GM21619 (cell line): Measurements from ENCODE around the gene MAN1C1.

ENCODE experiments used
- ATAC-seq: cut with Tn5 transposase; IDR thresholded peaks from one replicate; pipeline ENCODE4 v1.9.1; 2021; ENCODE audit not compliant: unreplicated experiment

The MAN1C1 gene

DNA sequence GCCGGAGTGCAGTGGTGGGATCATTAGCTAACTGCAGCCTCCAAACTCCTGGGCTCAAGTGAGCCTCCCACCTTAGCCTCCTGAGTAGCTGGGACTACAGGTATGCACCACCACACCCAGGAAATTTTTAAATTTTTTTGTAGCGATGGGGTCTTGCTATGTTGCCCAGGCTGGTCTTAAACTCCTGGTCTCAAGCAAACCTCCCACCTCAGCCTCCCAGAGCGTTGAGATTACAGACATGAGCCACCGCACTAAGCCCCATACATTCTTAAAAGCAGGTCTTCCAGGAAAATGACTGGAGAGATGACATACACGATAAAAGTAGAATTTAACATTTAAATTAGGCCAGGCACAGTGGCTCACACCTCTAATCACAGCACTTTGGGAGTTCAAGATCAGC lies 216.6 kb downstream of the MAN1C1 start:
- no peak for ATAC-seq
